H9 (cell line): ENCODE measurements around the gene GSG1L. TPM values are rescaled to one million over a fixed set of nuclear protein-coding genes. Genes with fewer than 3 reads are reported as not detected.

Experiments used
- DNase-seq: peaks from one replicate; pipeline ENCODE4 v3.0.0-alpha.2; 2017
- H2AFZ ChIP-seq: one replicate; pipeline ENCODE4 v1.6.1; 2013; ENCODE audit warnings: mild to moderate bottlenecking, low read length, control low read depth, moderate library complexity
- H2AK5ac ChIP-seq: 2 replicates; pipeline ENCODE4 v1.6.1; 2013; ENCODE audit warnings: low read length, control low read depth, mixed read lengths; ENCODE audit not compliant: insufficient read length
- H2BK120ac ChIP-seq: one replicate; pipeline ENCODE4 v1.6.1; 2013; ENCODE audit warnings: low read depth, mild to moderate bottlenecking, low read length, control low read depth, inconsistent platforms; ENCODE audit not compliant: poor library complexity, severe bottlenecking
- H2BK12ac ChIP-seq: 2 replicates; pipeline ENCODE4 v1.6.1; 2013; ENCODE audit warnings: low read length, control low read depth, mixed read lengths, low read depth; ENCODE audit not compliant: insufficient read length
- H2BK15ac ChIP-seq: 2 replicates; pipeline ENCODE4 v1.6.1; 2013; ENCODE audit warnings: low read depth, low read length, control low read depth
- H2BK20ac ChIP-seq: one replicate; pipeline ENCODE4 v1.6.1; 2013; ENCODE audit warnings: low read depth, mild to moderate bottlenecking, low read length, control low read depth, inconsistent platforms; ENCODE audit not compliant: poor library complexity, severe bottlenecking
- H2BK5ac ChIP-seq: 2 replicates; pipeline ENCODE4 v1.6.1; 2013; ENCODE audit warnings: low read length, control low read depth, mixed read lengths; ENCODE audit not compliant: insufficient read length
- H3K14ac ChIP-seq: 2 replicates; pipeline ENCODE4 v1.6.1; 2013; ENCODE audit warnings: low read length, control low read depth; ENCODE audit not compliant: insufficient read depth
- H3K18ac ChIP-seq: 2 replicates; pipeline ENCODE4 v1.6.1; 2013; ENCODE audit warnings: low read depth, mild to moderate bottlenecking, mixed read lengths, low read length, control low read depth; ENCODE audit not compliant: insufficient read length
- H3K23ac ChIP-seq: 2 replicates; pipeline ENCODE4 v1.6.1; 2013; ENCODE audit warnings: low read length, control low read depth, mixed read lengths, low read depth; ENCODE audit not compliant: insufficient read length
- H3K23me2 ChIP-seq: 2 replicates; pipeline ENCODE4 v1.6.1; 2013; ENCODE audit warnings: low read depth, mild to moderate bottlenecking, mixed read lengths, low read length, control low read depth; ENCODE audit not compliant: insufficient read length, poor library complexity, severe bottlenecking
- H3K27ac ChIP-seq: 2 replicates; pipeline ENCODE4 v1.5.1; 2013; ENCODE audit warnings: low read length, control low read depth, mixed read lengths, low read depth; ENCODE audit not compliant: insufficient read length
- H3K27me3 ChIP-seq: 2 replicates; pipeline ENCODE4 v1.6.1; 2013; ENCODE audit warnings: low read length, control low read depth, inconsistent platforms; ENCODE audit not compliant: insufficient read depth
- H3K4ac ChIP-seq: 2 replicates; pipeline ENCODE4 v1.6.1; 2013; ENCODE audit warnings: low read depth, mild to moderate bottlenecking, control low read depth, inconsistent platforms, low read length, moderate library complexity
- H3K4me1 ChIP-seq: 2 replicates; pipeline ENCODE4 v1.6.1; 2013; ENCODE audit warnings: low read length, control low read depth, inconsistent platforms; ENCODE audit not compliant: insufficient read depth
- H3K4me2 ChIP-seq: 2 replicates; pipeline ENCODE4 v1.6.1; 2013; ENCODE audit warnings: low read length, control low read depth, mixed read lengths; ENCODE audit not compliant: insufficient read length, insufficient read depth
- H3K56ac ChIP-seq: 2 replicates; pipeline ENCODE4 v1.6.1; 2013; ENCODE audit warnings: low read depth, mild to moderate bottlenecking, mixed read lengths, low read length, control low read depth; ENCODE audit not compliant: insufficient read length
- H3K79me1 ChIP-seq: 2 replicates; pipeline ENCODE4 v1.6.1; 2013; ENCODE audit warnings: low read depth, mild to moderate bottlenecking, moderate library complexity, low read length, control low read depth, inconsistent platforms; ENCODE audit not compliant: insufficient read depth, poor library complexity, severe bottlenecking
- H3K79me2 ChIP-seq: 2 replicates; pipeline ENCODE4 v1.6.1; 2013; ENCODE audit warnings: low read length, control low read depth, inconsistent platforms; ENCODE audit not compliant: insufficient read depth
- H3K9ac ChIP-seq: 2 replicates; pipeline ENCODE4 v1.6.1; 2013; ENCODE audit warnings: low read length, control low read depth, mixed read lengths; ENCODE audit not compliant: insufficient read length; ENCODE audit errors: extremely low read depth
- H3K9me3 ChIP-seq: one replicate; pipeline ENCODE4 v1.6.1; 2013; ENCODE audit warnings: low read depth, low read length, inconsistent platforms; ENCODE audit not compliant: control insufficient read depth
- H3T11ph ChIP-seq: one replicate; pipeline ENCODE4 v1.6.1; 2013; ENCODE audit warnings: mild to moderate bottlenecking, low read length, control low read depth, inconsistent platforms
- H4K20me1 ChIP-seq: one replicate; pipeline ENCODE4 v1.6.1; 2013; ENCODE audit not compliant: control insufficient read depth, insufficient read length, insufficient read depth
- H4K5ac ChIP-seq: 2 replicates; pipeline ENCODE4 v1.6.1; 2013; ENCODE audit warnings: low read depth, mild to moderate bottlenecking, mixed read lengths, low read length, control low read depth; ENCODE audit not compliant: insufficient read length
- H4K8ac ChIP-seq: replicated peaks from 2 replicates; pipeline ENCODE4 v1.6.1; 2013; ENCODE audit warnings: low read length, control low read depth, mixed read lengths, low read depth; ENCODE audit not compliant: insufficient read length
- H4K91ac ChIP-seq: 2 replicates; pipeline ENCODE4 v1.6.1; 2013; ENCODE audit warnings: low read depth, mild to moderate bottlenecking, moderate library complexity, mixed read lengths, low read length, control low read depth; ENCODE audit not compliant: insufficient read length
- H3K27ac Mint-ChIP-seq, 3 experiments: 2 replicates in 2 of 3; 3 replicates in 1 of 3; pipeline ENCODE4 v1.8.0; 2020 to 2021; ENCODE audit warnings: mixed read lengths in 3 of 3, mild to moderate bottlenecking in 1 of 3, moderate library complexity in 1 of 3
- H3K27me3 Mint-ChIP-seq: 2 replicates; pipeline ENCODE4 v1.8.0; 2021; ENCODE audit warnings: low read depth, mild to moderate bottlenecking, moderate library complexity, mixed read lengths
- H3K36me3 Mint-ChIP-seq, 3 experiments: 2 replicates in 2 of 3; 3 replicates in 1 of 3; pipeline ENCODE4 v1.8.0; 2020 to 2021; ENCODE audit warnings: low read depth in 3 of 3, mixed read lengths in 3 of 3; ENCODE audit not compliant: insufficient read depth in 1 of 3
- H3K4me1 Mint-ChIP-seq, 2 experiments: 2 replicates each; pipeline ENCODE4 v1.8.0; 2020; ENCODE audit warnings: mixed read lengths in 2 of 2
- H3K4me3 Mint-ChIP-seq, 2 experiments: 2 replicates in 1 of 2; 3 replicates in 1 of 2; pipeline ENCODE4 v1.8.0; 2020 to 2021; ENCODE audit warnings: mild to moderate bottlenecking in 2 of 2, mixed read lengths in 2 of 2, moderate library complexity in 1 of 2
- H3K9me3 Mint-ChIP-seq, 2 experiments: 2 replicates in 1 of 2; 3 replicates in 1 of 2; pipeline ENCODE4 v1.8.0; 2020; ENCODE audit warnings: mild to moderate bottlenecking in 2 of 2, mixed read lengths in 2 of 2, moderate library complexity in 1 of 2
- CTCF ChIP-seq: fragments of 200-600 bp; sonication (generic); conservative IDR thresholded peaks from 3 replicates; pipeline ENCODE4 v1.8.0; 2021; ENCODE audit warnings: antibody characterized with exemption, mild to moderate bottlenecking
- WGBS: extraction: QIAGEN DNeasy Blood & Tissue Kit; methylation state at CpG from one replicate; pipeline ENCODE4 v1.1.7; 2013; ENCODE audit warnings: missing lambda C conversion rate, low lambda C conversion rate, mixed read lengths; ENCODE audit not compliant: insufficient read length; ENCODE audit errors: extremely low coverage; 5-methylcytosine and 5-hydroxymethylcytosine counted together
- total RNA-seq: library from RNA; stranded (reverse); gene quantifications from 2 replicates; pipeline ENCODE4 v1.2.1, GENCODE V29; 2021

GSG1L gene
- total RNA-seq, 1 experiment from 2014 or later: 0.35 TPM

GRCh38 chr16:28089205-28089991, 25.9 kb upstream of the GSG1L start:
- Histone ChIP-seq H2BK20ac (no peak overlapping the region), H3K23ac (no peak overlapping the region), H3K56ac (no peak overlapping the region), H3K9me3 (no peaks in the 10 kb centered on the region), H3K79me1 (no peaks in the 10 kb centered on the region), H2AK5ac (no peak overlapping the region), H4K91ac (no peak overlapping the region), H3K79me2 (no peaks in the 10 kb centered on the region), H2BK5ac (no peak overlapping the region), H3K27me3 (no peaks in the 10 kb centered on the region), H2BK120ac (no peak overlapping the region), H3K27ac (no peak overlapping the region), H4K8ac (peak overlapping the region; percentile 27), H3K14ac (no peak overlapping the region), H3K9ac (no peak overlapping the region), H2AFZ (no peak overlapping the region), H2BK15ac (no peak overlapping the region), H3K4me2 (no peak overlapping the region), H4K5ac (peak overlapping the region; percentile 13), H4K20me1 (peaks cover 2% of the 10 kb centered on the region), H3K18ac (peak overlapping the region; percentile 1), H3T11ph (no peak overlapping the region), H3K4me1 (0 out of 2 replicates have a peak, but pooled peaks cover 9% of the 10 kb centered on the region), H2BK12ac (no peak overlapping the region), H3K4ac (no peak overlapping the region; the same call in 1 of the 2 replicates), H3K23me2 (peaks cover 4% of the 10 kb centered on the region)
- DNase-seq: no peak
- H3K4me3 Mint-ChIP-seq: no peak overlapping the region
- H3K27ac Mint-ChIP-seq: peak overlapping the region in 1 of 3 experiments; percentile 85; a peak in 1 of 7 replicates
- no peak for TF ChIP-seq CTCF
- H3K27me3 Mint-ChIP-seq: peaks cover 2% of the 10 kb centered on the region
- H3K9me3 Mint-ChIP-seq: no peaks in the 10 kb centered on the region; a peak in 1 of 5 replicates
- peaks cover 28 to 29% of the 10 kb centered on the region in 2 experiments for H3K4me1 Mint-ChIP-seq
- 100% methylated on average over 2 of the region's 3 CpGs for WGBS
- H3K36me3 Mint-ChIP-seq: no peaks in the 10 kb centered on the region
